Ammon's horn (tissue), 1 donor: ENCODE results near the gene QPCT.
"Not testable (repeated sequence)": the region's sequence is repeated elsewhere in the genome, so short reads cannot be mapped to it uniquely, and the experiment has no call there.

Experiments
- DNase-seq: peaks from one replicate; pipeline ENCODE4 v3.0.0-alpha.2; 2016; ENCODE audit warnings: low spot score

QPCT gene

DNA sequence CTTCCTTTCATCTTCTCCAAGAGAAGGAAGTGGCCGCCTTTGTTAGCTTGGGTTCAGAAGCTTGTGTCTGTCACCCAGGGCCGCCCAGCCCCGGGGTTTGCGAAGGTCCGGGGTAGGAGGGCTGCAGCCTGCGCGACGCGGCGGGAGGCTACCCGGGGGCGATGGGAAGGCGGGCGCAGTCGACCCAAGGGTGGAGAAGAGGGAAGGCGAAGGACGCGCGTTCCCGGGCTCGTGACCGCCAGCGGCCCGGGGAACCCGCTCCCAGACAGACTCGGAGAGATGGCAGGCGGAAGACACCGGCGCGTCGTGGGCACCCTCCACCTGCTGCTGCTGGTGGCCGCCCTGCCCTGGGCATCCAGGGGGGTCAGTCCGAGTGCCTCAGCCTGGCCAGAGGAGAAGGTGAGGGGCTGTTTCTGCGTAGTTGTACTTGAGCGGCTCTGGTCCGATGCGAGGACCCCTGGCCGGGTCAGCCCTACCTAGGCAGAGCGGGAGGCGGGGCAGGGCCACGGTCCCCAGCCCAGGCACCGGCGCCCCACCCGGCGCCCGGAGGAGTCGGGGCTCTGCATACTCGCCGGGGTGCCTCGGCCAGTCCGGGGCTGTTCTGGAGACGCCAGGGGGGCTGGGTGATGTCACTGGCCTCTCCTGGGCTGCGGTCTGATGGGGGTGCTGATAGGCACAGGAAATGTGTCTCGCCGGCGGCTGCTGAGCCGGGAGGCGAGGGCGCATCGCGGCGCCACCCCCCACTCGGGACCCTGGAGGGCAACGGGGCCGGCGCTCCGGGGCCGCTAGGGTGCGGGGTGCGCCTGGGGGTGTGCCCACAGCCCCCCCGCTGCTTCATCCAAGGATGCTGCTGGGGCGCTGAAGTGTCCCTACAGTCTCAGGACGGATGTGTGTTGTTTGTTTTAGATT lies at the start of gene QPCT:
QPCT (plus strand) TSS at position 178 of the 909 bp plus-strand sequence; CDS start at position 280, 102 bp downstream.
- DNase-seq: no peak

DNA sequence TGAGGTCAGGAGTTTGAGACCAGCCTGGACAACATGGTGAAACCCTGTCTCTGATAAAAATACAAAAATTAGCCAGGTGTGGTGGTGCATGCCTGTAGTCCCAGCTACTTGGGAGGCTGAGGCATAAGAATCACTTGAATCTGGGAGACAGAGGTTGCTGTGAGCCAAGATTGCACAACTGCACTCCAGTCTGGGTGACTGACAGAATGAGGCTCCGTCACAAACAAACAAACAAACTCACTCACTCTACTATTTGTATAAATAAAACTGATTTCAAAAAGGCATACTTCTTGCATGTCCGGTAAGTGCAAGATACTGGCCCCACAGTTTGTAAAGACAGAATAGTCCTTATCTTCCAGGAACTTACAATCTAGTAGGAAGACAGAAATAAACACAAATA lies 49.6 kb upstream of the QPCT start:
- DNase-seq: not testable (repeated sequence)

DNA sequence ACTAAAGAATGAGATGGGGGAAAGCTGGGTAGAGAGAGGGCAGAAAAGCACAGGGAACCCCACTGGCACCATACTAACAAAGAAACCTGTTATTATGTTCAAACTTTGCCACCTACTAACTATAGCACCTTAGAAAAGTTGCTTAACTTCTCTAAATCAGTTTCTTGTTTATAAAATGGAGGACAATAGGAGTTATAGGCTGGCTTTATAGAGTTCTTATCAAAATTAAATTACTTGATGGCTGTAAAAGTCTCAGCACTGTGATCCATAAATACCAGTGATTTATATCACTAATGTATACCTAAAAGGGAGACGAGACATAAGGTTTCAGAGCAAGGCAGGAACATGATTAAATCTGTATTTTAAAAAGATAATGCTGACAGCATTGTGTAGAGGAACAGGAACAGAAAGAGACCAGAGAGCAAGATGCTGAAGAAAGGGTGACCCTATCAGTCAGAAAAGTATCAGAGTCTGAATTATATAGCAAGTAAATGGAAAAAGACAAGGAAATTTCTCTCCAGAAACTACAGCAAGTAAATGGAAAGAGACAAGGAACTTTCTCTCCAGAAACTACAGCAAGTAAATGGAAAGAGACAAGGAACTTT lies 48.9 kb upstream of the QPCT start:
- no peak for DNase-seq

DNA sequence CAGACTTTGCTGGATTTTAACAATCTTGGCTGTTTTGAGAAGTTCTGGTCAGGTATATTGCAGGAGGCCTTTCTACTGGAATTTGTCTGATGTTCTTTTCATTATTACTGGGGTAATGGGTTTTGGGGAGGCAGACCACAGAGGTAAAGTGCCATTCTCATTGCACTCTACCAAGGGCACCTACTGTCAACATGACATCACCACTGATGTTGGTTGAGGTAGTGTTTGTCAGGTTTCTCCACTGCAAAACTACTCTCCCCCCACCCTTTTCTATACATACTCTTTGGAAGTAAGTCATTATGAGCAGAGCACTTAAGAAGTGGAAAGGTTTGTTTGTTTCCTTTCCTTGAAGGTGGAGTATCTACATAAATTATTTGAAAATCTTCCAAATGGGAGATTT lies 46.8 kb upstream of the QPCT start:
- DNase-seq: no peak

DNA sequence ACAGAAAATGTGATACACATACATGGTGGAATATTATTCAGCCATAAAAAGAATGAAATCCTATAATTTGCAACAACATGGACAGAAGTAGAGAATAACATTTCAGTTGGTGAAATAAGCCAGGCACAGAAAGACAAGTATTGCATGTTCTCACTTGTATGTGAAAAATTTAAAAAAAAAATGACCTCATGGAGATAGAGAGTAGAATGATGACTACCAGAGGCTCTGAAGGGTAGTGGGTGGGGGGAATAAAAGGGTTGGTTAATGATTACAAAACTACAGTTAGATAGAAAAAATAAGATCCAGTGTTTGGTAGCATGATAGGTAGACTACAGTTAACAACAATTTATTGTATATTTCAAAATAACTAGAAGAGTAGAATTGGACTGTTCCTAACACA lies 44.3 kb upstream of the QPCT start:
- no peak for DNase-seq

DNA sequence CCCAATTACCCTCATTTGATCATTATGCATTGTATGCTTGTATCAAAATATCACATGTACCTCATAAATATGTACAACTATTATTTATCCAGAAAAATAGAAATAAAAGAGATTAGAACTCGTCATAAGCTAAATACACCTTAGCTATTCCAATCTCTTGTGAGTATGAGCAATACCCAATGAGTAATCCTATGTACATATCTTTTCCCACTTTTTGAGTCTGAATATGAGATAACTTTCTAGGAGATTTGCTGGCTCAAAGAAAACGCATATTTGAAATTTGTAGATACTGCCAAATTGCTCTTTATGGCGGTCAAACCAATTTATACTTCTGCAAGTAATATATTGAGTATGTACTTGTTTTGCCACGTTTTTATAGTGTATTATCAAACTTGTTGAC lies 43.9 kb upstream of the QPCT start:
- DNase-seq: no peak

DNA sequence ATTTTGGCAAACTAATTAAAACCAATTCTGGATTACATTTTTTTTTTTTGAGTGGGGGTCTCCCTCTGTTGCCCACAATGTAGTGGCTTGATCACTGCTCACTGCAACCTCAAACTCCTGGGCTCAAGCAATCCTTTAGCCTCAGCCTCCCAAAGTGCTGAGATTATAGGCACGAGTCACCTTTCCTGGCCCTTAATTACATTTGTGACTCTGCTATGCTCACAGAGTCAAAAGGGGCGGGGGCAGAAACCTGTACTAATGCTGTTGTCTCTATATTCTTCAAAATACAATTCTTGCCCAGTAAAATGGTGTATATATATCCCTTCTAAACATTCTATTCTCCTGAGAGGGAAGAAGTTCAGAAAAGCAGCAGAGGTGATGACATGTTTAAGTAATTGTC lies 43.0 kb upstream of the QPCT start:
- no peak for DNase-seq

DNA sequence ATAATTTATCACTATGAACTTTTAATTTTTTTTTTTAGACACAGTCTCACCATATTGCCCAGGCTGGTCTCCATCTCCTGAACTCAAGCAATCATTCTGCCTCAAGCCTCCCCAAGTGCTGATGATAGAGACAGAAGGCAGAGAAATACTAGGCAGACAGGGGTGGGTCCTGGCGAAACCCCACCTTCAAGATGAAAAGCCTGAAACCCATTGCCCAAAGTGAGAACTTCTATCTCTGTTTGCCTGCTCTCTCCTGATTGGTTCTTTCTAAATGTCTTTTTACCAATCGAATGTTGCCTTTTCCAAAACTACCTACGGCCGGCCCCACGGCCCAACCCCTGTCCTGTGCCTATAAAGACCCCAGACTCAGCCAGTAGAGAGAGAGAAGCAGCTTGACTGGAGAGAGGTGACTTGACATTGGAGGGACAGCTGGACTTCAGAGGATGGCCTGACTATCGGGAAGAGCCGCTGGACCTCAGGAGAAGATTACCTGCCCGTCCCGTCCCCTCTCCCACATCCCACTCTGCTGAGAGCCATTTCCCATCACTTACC lies 41.7 kb upstream of the QPCT start:
- DNase-seq: no peak

DNA sequence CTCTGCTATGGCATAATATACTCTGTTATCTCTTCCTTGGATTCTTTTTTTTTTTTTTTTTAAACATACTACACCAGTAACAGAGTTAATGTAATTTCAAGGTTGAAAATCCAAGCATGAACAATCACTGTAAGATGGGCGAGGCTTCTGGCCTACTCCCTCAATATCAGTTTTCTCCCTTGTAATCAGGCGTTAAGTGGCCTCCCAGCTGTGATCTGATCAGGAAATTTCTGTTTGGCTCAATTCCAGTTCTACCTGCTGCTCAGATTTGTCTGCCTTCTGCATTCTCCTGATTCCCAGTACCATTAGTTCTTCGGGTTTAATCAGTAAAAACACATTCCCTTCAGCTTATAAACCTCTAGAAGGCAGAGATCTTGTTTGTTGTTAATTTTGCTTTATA lies 38.4 kb upstream of the QPCT start:
- no peak for DNase-seq

DNA sequence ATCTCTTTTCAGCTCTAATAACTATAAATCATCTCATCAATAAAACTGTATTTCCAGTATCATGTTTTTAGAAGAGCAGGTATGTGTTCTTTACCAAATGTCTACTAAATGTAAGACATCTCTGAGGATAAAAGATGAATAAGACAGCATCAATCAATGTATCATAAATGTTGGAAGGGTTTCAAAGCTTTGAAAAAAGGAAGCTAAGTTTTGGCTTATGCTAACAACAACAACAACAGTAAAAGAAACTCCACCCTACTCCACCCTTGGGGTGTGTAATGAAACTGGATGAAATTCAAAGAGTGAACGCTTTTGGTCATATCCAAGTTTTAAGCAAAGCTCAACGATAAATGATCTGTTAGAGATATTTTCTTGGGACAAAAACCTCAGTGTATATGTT lies 36.9 kb upstream of the QPCT start:
- no peak for DNase-seq

DNA sequence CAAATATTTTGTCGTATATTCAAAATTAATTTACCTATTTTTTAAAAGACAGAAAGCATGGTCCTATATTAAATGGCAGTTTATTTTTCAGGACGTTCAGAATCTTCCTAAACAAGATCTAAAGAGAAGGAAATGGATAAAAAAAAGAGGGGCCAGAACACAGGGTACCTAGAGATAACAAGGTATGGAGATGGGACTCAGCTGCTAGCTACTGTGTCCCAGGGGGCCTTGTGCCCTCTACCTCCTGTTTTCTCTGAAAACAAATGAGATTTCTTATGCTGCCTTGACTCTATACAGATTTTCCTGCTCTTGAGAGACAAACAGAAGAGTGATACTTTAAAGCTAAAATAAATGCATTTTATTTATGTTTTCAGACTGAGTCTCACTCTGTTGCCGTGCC lies 29.1 kb upstream of the QPCT start:
- DNase-seq: no peak

DNA sequence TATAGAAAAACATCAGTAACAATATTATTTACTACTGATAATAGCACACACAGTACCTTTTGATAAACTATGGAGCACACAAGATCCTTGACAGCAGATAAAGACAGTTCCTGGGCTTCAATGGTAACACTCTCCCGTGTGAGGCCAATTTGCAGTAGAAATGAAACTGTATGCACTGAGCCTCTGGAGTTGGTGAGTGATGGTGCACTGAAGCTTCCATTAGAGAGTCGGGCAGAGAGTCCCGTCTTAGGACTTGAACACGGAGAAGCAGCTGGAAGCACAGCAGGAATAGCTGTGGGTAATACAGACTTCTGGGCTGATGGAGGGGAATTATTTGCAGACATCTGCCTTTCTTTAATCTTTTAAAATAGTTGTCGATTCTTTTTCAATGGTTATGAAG lies 28.2 kb upstream of the QPCT start:
- no peak for DNase-seq

DNA sequence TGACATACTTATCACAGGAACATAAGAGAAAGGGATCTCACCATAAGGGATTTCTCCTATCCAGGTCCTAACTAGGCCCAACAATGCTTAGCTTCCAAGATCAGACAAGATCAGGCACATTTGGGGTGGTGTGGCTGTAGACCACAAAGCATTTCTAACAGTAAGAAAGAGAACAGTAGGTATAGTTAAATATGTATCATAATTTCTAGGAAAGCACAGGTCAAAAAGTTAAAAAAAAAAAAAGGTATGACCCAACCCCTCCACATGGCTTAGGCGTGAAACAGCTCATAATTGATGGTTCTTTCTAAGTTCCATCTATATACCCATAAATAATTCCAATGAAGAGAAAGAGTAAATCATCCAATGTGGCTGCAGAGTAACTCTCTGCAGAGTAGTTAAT lies 26.7 kb upstream of the QPCT start:
- no peak for DNase-seq

DNA sequence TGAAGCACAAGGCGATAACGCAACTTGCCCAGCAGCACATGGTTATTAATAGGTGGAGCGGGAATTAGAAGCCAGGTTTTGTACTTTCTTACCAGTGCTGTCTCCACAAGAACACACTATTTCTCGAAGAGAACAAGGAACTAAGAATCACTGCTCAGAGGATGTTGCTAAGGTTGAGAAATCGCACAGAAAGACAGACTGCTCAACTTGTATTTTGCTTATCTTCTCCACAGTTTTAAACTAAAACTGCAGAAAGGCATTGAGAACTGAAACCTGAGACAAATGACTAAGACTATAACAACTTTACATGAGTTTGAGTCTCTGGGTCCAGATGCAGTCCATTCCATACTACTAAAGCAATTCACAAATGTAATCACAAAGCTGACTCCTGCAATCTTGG lies 26.0 kb upstream of the QPCT start:
- DNase-seq: peak; percentile 36

DNA sequence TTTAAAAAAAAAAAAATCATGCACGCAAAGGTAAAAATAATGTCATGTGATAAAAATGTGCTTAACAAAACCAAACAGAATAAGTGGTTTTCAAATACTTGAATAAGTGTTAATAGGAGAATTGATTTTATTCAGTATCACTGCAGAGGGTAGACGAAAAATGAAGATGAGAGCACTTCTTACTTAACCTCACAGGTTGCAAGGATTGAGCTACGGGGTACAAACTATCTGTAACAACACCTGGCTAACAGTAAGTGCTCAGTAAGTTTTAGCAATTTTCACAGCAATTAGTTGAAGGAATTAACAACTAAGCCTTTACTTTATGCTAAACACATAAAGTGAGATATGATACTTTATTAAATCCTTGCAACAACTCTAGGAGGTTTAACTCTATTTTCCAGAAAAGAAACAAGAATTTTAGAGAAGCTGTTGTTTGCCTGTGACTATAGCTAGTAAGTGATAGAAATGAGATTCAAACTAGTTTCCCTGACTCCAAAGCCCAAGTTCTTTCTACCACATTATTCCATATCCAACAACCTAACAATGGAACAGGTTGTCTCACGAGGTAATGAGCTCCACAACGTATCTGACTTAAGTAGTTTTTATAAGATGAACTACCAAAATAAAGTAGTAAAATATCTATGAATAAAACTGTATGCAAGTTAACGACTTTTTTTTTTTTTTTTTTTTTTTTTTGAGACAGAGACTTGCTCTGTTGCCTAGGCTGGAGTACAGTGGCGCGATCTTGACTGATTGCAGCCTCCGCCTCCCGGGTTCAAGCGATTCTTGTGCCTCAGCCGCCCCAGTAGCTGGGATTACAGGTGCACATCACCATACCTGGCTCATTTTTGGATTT lies 24.4 kb upstream of the QPCT start:
- DNase-seq: no peak

DNA sequence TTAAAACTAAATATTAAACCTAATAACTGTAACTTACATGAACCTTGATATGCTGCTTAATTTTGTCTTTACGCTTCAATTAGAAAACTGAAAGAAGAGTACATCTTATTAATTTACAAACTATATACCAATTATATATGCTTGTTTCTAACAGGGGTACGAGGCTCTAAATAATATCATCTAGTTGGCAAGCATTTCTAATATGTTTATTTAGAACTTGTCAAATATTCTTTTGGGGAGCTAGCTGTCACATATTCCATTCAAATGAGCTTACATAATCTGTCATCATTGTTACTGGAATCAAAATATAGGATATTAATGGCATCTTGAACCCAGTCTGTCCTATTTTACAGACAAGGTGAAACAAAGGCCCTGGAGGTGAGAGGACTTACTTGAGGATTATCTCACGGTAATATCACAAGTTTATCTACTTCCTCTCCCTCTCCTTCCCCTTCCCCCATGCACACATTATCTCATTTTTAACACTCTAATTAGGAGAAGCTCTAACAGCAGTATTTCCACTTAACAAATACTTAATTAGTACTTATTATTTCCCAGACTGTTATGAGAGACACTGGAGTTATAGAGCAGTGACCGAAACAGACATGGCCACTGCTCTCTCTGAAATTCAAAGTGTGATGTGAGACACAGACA lies 23.3 kb upstream of the QPCT start:
- DNase-seq: no peak

DNA sequence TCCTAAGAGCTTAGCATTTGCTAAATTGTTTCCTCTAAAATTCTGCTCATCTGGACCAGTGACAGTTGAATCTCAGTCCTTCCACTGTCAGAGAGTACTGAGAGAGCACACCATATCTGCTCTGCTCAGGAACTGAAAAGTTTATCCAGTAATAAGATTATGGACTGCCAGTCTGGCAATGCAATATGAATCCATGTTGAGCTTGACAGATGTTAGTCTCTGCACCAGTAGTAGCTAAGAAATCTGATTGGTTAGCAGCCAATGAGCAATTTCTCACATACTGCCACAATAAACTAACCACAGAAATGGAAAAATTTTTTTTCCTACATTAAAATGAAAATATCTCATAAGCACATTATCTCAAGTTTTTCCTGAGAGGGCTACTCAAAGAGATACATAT lies 22.1 kb upstream of the QPCT start:
- DNase-seq: no peak

DNA sequence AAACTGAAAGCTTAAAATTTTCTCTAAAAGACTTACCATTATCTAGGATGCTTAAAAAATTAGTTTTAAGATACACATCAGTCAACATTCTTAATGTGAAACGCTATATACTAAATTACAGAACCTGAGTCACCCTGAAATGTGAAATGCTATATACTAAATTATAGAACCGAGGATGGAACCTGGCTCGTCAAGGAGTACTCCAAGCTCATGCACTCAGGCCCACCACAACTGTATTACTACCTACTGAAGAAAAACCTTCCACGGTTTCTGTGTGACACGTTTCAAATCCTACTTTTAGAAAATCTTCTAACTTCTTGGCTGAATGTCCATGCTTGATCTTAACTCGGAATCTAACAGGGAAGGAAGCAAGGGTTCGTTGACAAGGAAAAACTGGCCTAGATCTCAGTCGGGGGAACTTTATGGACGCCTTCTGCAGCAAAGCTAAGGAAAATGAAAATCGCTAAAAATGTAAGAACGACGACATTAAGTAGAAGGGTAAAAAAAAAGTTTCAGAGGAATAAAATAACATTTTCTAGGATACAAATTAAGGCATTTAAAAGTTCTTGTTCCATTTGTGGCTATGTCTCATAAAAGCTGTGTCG lies 21.2 kb upstream of the QPCT start:
- DNase-seq: peak; percentile 9

DNA sequence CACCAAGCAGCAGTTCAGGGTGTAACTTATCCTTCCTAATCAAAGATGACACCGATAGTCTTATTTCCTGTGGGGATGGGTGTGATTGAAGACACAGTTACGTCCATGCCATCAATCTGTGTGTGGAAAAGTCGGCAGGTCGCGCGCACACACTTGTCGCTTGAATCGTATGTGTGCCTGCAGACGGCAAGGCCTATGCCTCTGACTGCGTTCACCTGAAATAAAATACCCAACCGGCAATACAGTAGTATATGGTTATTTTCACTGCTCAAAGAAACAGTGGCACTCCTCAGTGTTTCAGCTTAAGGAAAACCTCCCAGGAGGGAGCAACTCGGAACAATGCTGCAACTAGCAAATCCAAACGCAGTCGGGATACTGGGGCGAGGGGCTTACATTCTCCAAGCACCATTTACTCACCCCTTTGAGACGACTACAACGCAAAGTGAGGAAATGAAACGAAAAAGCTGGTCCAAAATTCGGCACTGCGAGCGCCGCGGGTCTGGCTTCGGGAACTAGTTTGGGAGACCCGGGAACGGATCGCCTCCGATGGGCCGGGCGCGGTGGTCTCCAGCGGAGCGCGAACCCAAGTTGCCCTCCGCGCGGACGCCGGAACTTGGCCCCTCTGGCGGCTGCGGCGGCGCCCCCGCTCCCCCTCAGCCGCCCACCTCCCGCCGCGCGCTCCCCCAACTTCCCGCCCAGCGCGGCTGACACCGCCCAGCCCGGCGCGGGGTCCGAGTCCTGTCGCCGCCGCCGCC lies 20.5 kb upstream of the QPCT start:
- peak; percentile 40 for DNase-seq

DNA sequence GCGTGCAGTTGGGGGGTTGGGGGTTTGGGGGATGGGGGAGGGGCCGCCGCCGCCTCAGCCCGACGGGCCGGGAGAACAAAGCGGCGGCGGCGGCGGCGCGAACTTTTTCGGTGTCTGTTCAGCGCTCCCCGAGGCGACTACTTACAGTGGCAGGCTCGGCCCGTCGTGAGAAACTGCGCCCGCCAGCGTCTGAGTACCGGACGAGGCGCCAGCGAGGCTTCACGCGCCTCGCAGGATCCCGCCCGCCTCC lies 20.0 kb upstream of the QPCT start:
- peak; percentile 81 for DNase-seq
